Testis (tissue), 2 donors: ENCODE measurements around the gene PRR9.

Experiments
- POLR2A ChIP-seq: fragments of 450-650 bp; IDR thresholded peaks from one replicate; pipeline ENCODE4 v1.6.1; 2017; ENCODE audit warnings: antibody characterized with exemption, mild to moderate bottlenecking, moderate library complexity
- TF ChIP-seq, protein P1 (sequence below), 3 experiments: fragments of 450-650 bp in 2 of 3; fragments of 200-600 bp in 1 of 3; sonication (generic) in 1 of 3; IDR thresholded peaks; one replicate each; pipeline ENCODE4 v1.5.1; 2016 to 2019; ENCODE audit warnings: antibody characterized with exemption in 3 of 3, mild to moderate bottlenecking in 2 of 3, moderate library complexity in 1 of 3

DNA sequence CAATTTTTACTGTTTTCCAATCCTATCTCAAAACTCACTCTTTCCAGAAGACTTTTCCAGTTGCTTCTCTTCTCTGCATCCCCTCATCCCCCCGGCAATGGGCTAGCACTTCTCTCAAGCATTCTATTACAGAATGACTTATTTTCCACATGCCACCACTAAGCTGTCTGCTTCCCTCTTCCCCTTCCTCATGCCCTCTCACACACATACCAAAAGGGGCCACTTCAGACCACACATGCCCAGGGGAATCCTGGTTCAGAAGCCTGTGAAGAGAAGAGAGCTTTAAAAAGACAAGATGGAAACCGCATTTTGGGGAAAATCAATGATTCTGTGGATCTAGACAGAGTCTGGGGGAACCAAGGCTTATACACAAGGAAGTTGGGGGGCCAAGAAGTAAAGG is 33.7 kb downstream of the PRR9 start:
- TF ChIP-seq, protein P1, sequence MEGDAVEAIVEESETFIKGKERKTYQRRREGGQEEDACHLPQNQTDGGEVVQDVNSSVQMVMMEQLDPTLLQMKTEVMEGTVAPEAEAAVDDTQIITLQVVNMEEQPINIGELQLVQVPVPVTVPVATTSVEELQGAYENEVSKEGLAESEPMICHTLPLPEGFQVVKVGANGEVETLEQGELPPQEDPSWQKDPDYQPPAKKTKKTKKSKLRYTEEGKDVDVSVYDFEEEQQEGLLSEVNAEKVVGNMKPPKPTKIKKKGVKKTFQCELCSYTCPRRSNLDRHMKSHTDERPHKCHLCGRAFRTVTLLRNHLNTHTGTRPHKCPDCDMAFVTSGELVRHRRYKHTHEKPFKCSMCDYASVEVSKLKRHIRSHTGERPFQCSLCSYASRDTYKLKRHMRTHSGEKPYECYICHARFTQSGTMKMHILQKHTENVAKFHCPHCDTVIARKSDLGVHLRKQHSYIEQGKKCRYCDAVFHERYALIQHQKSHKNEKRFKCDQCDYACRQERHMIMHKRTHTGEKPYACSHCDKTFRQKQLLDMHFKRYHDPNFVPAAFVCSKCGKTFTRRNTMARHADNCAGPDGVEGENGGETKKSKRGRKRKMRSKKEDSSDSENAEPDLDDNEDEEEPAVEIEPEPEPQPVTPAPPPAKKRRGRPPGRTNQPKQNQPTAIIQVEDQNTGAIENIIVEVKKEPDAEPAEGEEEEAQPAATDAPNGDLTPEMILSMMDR (IDR thresholded peaks at IDR 0.05): no peak
- TF ChIP-seq POLR2A: no peak
